ENCODE data around the gene SLC5A11.

SLC5A11 gene

GRCh38 chr16:24917236-24917635, 71.5 kb downstream of the SLC5A11 start:
- Histone ChIP-seq H3K4me2 (no peak overlapping the region), H2AFZ (ENCODE audit: low read depth) (no peak overlapping the region), H3K4me1 (ENCODE audit: low read depth, poor library complexity, severe bottlenecking) (no peaks in the 10 kb centered on the region), H3K27ac (no peak overlapping the region), H3K4me3 (IDR thresholded peaks at IDR 0.05; ENCODE audit: insufficient read depth, low read depth, low read length) (no peak overlapping the region), H3K79me2 (ENCODE audit: insufficient read depth, low read depth) (no peaks in the 10 kb centered on the region), H3K36me3 (ENCODE audit: insufficient read depth) (0 out of 2 replicates have a peak, but pooled peaks cover 5% of the 10 kb centered on the region), H4K20me1 (ENCODE audit: insufficient read depth) (no peaks in the 10 kb centered on the region), H3K27me3 (ENCODE audit: insufficient read depth, low read depth) (no peaks in the 10 kb centered on the region), H3K9ac (no peak overlapping the region)
- no peak for TF ChIP-seq CTCF (conservative IDR thresholded peaks at IDR 0.05; ENCODE audit: low read depth, low read length)

- no peaks in the 10 kb centered on the region for H4K20me1 ChIP-seq (ENCODE audit: insufficient read depth)
Measured at GRCh38 chr16:24917891-24918290, 72.1 kb downstream of the SLC5A11 start.

DNA sequence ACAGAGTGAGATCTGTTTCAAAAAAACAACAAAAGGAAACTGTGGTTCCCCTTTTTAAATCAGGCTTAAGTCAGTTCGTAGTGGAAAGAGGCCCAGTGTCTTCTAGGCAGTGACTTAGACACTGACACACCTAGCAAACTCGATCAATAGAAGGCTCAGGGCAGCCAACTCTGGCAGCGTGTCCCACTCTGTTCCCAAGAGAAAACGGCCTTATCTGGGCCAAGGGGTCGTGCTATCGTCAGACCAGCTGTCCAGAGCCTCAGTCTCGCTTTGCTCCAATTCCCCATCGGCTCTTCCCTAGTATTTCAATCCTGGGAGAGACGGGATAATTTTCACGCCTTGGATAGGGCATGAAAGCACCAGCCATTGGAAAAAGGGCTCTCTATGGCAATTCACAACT, 72.9 kb downstream of the SLC5A11 start:
- Histone ChIP-seq H3K9ac (no peak overlapping the region), H2AFZ (ENCODE audit: low read depth) (no peak overlapping the region), H3K4me2 (no peak overlapping the region), H3K27ac (no peak overlapping the region), H3K79me2 (ENCODE audit: insufficient read depth, low read depth) (no peaks in the 10 kb centered on the region), H3K36me3 (ENCODE audit: insufficient read depth) (0 out of 2 replicates have a peak, but pooled peaks cover 5% of the 10 kb centered on the region), H3K4me1 (ENCODE audit: low read depth, poor library complexity, severe bottlenecking) (no peaks in the 10 kb centered on the region), H3K27me3 (ENCODE audit: insufficient read depth, low read depth) (no peaks in the 10 kb centered on the region), H4K20me1 (ENCODE audit: insufficient read depth) (no peaks in the 10 kb centered on the region), H3K4me3 (IDR thresholded peaks at IDR 0.05; ENCODE audit: insufficient read depth, low read depth, low read length) (no peak overlapping the region)
- TF ChIP-seq CTCF (conservative IDR thresholded peaks at IDR 0.05; ENCODE audit: low read depth, low read length) = no peak

More at GRCh38 chr16:24917891-24918290, 72.1 kb downstream of the SLC5A11 start:
- Histone ChIP-seq H3K4me3 (IDR thresholded peaks at IDR 0.05; ENCODE audit: insufficient read depth, low read depth, low read length) (no peak overlapping the region), H3K4me2 (no peak overlapping the region), H3K4me1 (ENCODE audit: low read depth, poor library complexity, severe bottlenecking) (no peaks in the 10 kb centered on the region), H3K27ac (no peak overlapping the region), H3K79me2 (ENCODE audit: insufficient read depth, low read depth) (no peaks in the 10 kb centered on the region), H3K36me3 (ENCODE audit: insufficient read depth) (0 out of 2 replicates have a peak, but pooled peaks cover 5% of the 10 kb centered on the region), H3K9ac (no peak overlapping the region), H2AFZ (ENCODE audit: low read depth) (no peak overlapping the region), H3K27me3 (ENCODE audit: insufficient read depth, low read depth) (no peaks in the 10 kb centered on the region)
- no peak for TF ChIP-seq CTCF (conservative IDR thresholded peaks at IDR 0.05; ENCODE audit: low read depth, low read length)

DNA sequence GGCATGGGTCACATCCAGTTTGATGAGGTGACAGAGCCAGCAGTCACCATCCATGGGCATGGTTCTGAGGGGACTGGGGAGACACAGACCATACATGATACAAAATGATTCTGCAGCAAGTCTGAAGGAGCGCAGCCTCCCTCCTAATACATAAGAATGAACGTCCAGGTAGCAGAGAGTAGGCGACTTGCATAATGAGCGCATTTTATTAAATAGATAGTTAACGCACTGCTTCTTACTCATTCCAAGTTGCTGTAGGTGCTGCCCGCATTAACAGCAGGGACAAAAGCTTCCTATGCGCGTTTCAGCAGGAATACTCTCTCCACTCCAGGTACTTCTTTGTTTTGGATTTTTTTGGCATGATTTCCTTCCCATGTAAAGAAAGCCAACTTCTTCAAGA, 73.8 kb downstream of the SLC5A11 start:
- H3K4me1 ChIP-seq (ENCODE audit: low read depth, poor library complexity, severe bottlenecking) = no peaks in the 10 kb centered on the region
- H3K79me2 ChIP-seq (ENCODE audit: insufficient read depth, low read depth) = no peaks in the 10 kb centered on the region
- H3K4me3 ChIP-seq (IDR thresholded peaks at IDR 0.05; ENCODE audit: insufficient read depth, low read depth, low read length) = no peak overlapping the region
- H3K9ac ChIP-seq = no peak overlapping the region
- H3K27me3 ChIP-seq (ENCODE audit: insufficient read depth, low read depth) = no peaks in the 10 kb centered on the region
- H3K36me3 ChIP-seq (ENCODE audit: insufficient read depth) = 0 out of 2 replicates have a peak, but pooled peaks cover 5% of the 10 kb centered on the region
- no peak overlapping the region for H3K27ac ChIP-seq
- no peak overlapping the region for H2AFZ ChIP-seq (ENCODE audit: low read depth)
- no peak for TF ChIP-seq CTCF (conservative IDR thresholded peaks at IDR 0.05; ENCODE audit: low read depth, low read length)
- H3K4me2 ChIP-seq = no peak overlapping the region
- H4K20me1 ChIP-seq (ENCODE audit: insufficient read depth) = no peaks in the 10 kb centered on the region
